Mammary epithelial cell (primary cell): ENCODE data around the gene TCF12.

Experiments
- EZH2 ChIP-seq: IDR thresholded peaks from 2 replicates; pipeline ENCODE4 v1.6.1; 2012; ENCODE audit warnings: low read length, inconsistent platforms, borderline replicate concordance
- TF ChIP-seq, protein P1 (sequence below), 2 donors: IDR thresholded peaks in 1 of 2; conservative IDR thresholded peaks in 1 of 2; 2 replicates each; pipeline ENCODE4 v1.5.1; 2011 to 2012; ENCODE audit warnings: inconsistent platforms in 2 of 2, low read length in 2 of 2, mild to moderate bottlenecking in 2 of 2, control low read depth in 1 of 2, low read depth in 1 of 2; ENCODE audit not compliant: insufficient read depth in 1 of 2; ENCODE audit errors: extremely low read depth in 1 of 2

DNA sequence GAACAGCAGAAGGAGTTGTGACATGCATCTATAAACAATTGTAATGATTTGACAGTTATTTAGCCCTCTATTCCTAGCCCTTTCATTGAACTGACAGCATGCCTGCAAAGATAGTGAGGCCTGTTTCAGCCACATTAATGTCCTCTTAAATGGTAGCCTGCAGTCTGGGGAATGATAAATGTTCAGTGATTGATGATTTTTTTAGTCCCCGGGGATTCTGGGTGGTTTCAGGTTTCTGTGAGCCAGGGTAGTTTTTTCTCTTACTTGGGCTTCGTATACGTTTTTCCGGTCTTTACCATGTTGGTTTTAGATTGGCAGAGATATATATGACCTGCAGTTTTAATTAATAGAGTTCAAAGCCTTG is 172.0 kb downstream of the TCF12 start:
- TF ChIP-seq, protein P1, sequence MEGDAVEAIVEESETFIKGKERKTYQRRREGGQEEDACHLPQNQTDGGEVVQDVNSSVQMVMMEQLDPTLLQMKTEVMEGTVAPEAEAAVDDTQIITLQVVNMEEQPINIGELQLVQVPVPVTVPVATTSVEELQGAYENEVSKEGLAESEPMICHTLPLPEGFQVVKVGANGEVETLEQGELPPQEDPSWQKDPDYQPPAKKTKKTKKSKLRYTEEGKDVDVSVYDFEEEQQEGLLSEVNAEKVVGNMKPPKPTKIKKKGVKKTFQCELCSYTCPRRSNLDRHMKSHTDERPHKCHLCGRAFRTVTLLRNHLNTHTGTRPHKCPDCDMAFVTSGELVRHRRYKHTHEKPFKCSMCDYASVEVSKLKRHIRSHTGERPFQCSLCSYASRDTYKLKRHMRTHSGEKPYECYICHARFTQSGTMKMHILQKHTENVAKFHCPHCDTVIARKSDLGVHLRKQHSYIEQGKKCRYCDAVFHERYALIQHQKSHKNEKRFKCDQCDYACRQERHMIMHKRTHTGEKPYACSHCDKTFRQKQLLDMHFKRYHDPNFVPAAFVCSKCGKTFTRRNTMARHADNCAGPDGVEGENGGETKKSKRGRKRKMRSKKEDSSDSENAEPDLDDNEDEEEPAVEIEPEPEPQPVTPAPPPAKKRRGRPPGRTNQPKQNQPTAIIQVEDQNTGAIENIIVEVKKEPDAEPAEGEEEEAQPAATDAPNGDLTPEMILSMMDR (conservative IDR thresholded peaks at IDR 0.05 in 1 of 2, IDR thresholded peaks at IDR 0.05 in 1 of 2; ENCODE audit: extremely low read depth in 1 of 2, insufficient read depth in 1 of 2, low read depth in 1 of 2, low read length in 2 of 2): no peak
- TF ChIP-seq EZH2: no peak
